ENCODE measurements around the gene GATD1.

The GATD1 gene

DNA sequence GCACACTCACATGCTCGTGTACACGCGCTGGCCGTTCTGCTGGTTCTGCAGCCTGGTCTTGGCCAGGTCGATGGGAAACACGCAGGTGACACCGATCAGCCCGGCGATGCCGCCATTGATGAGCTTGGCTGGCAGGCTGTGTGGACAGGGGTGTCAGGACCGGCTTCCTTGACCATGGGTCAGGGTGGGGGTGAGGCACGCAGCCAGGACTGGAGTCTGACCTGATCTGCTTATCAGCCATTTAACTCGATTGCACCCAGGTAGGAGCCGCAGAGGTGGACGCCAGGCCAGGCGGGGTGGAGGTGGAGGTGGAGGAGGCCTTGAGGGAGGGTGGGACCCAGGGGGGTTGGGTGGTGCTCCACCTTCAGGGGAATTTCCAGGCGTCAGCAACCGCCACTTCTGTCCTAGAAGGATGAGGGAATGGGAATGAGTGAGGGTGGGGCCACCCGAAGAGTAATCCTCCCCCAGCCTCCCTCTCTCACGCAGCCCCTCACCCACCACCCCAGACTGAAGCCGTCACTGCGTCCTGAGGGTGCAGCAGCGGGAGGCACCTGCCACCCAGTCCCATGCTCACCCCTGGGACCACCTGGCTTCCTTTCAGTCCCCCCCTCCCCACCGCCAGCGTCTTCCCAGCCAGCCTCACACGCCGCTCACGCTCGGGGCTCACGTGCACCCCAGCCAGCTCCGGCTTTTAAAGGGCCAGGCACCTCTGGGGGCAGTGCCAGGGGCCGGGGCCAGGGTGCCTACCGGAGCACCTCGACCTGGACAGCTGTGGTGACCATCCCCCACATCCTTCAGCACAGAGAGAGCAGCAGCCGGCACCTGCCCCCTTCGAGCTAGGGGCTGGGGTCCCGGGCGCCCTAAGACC lies 17.7 kb upstream of the GATD1 start:
- in situ Hi-C loops (cut with MboI; ENCODE audit: low pct_unique_long_range_greater_than_20kb, low sequenced_read_pairs, unreplicated experiment): no loop called here

DNA sequence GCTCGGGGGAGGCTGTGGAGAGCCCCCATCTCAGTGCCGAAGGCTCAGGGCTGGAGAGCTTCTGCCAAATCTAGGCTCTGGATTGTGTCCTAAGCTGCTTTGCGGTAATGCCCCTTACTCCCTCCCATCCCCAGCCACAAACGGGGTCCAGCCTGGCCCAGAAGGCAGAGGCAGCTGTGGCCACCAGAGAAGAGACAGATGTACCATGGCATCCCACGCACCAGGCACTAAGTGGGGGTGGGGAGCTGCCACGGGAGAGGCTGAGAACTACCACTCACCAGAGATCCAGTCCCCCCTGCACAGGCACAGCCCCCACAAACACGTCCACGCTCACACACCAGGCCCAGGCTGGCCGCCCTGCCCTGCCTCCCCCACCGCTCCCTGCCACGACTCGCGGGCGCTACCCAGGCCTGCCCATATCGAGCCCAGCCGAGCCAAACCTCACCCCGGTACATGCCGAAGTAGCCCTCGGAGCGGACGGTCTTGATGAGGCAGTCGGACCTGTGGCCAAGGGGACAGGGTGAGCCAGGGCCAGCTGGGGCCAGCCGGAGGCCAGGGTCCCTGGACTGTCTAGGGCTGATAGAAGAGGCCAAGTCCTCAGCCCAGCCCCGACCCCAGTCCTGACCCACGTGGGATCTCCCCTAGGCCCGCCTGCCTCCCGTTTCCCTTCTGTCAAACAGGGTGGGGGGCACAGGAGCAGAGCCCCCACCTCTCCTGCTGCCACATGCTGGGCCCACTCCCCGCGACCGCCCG lies 16.9 kb upstream of the GATD1 start:
- no peak for DNase-seq (ENCODE audit: low spot score)
- TF ChIP-seq, protein P1, sequence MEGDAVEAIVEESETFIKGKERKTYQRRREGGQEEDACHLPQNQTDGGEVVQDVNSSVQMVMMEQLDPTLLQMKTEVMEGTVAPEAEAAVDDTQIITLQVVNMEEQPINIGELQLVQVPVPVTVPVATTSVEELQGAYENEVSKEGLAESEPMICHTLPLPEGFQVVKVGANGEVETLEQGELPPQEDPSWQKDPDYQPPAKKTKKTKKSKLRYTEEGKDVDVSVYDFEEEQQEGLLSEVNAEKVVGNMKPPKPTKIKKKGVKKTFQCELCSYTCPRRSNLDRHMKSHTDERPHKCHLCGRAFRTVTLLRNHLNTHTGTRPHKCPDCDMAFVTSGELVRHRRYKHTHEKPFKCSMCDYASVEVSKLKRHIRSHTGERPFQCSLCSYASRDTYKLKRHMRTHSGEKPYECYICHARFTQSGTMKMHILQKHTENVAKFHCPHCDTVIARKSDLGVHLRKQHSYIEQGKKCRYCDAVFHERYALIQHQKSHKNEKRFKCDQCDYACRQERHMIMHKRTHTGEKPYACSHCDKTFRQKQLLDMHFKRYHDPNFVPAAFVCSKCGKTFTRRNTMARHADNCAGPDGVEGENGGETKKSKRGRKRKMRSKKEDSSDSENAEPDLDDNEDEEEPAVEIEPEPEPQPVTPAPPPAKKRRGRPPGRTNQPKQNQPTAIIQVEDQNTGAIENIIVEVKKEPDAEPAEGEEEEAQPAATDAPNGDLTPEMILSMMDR (IDR thresholded peaks at IDR 0.05; ENCODE audit: extremely low read depth, insufficient read depth, missing control alignments): no peak

More for the DNA sequence above, 17.7 kb upstream of the GATD1 start:
- no peak for DNase-seq (ENCODE audit: low spot score)
- TF ChIP-seq, protein P1 (IDR thresholded peaks at IDR 0.05; ENCODE audit: extremely low read depth, insufficient read depth, missing control alignments): no peak

DNA sequence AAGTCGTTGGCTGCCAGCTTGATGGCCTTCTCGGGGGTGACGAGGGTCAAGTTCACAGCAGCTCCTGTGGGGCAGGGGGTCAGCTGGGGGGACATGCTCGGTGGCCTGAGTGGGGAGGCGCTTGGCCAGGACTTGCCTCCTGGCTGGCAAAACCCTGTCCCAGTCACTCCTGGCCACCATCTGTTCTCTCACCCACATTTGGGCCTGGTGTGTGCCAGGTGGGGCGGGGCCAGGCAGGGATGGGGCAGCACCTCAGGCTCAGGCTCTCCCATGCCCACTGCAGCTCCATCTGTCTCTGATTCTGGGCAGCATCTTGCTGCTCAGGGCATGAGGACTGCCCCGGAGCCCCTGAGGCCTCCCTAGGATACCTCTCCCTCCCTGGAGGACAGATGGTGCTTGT lies 16.3 kb upstream of the GATD1 start:
- DNase-seq (ENCODE audit: low spot score): no peak
- in situ Hi-C loops (cut with MboI; ENCODE audit: low pct_unique_long_range_greater_than_20kb, low sequenced_read_pairs, unreplicated experiment): no loop called here
- TF ChIP-seq, protein P1 (IDR thresholded peaks at IDR 0.05; ENCODE audit: extremely low read depth, insufficient read depth, missing control alignments): no peak

More for the DNA sequence above, 16.9 kb upstream of the GATD1 start:
- in situ Hi-C loops (cut with MboI; ENCODE audit: low pct_unique_long_range_greater_than_20kb, low sequenced_read_pairs, unreplicated experiment): no loop called here

DNA sequence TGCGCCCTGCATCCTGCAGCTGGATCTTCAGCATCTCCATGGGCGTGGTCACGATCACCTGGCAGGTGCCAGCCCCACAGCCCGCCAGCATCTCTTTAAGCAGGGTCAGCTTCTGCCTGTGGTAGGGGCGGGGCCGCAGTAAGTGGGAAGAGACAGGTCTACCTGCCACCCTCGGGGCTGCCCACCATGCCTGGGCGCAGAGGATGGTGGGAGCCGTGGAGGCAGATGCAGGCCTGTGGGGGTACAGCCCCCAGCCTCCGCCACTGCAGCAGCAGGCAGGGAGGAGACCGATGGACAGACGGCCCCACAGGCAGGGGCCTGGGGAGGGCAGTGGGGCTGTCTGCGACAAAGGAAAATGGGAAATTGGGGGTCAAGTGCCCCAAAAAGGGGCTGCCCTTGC lies 15.6 kb upstream of the GATD1 start:
- TF ChIP-seq, protein P1 (IDR thresholded peaks at IDR 0.05; ENCODE audit: extremely low read depth, insufficient read depth, missing control alignments): no peak
- DNase-seq (ENCODE audit: low spot score): no peak
- in situ Hi-C loops (cut with MboI; ENCODE audit: low pct_unique_long_range_greater_than_20kb, low sequenced_read_pairs, unreplicated experiment): no loop called here

DNA sequence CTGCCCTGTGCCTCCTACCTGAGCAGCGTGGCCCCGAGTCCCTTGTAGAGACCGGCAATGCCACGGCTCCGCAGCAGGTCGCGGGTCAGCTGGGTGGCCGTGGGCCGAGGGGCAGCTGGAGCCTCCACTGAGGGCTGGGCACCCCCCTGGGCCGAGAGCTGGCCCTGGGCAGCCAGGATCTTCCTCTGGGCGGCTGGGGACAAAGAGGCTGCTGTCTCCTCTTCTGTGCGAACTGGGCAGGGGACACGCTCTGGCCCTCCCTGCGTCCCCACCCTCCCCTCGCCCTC lies 15.2 kb upstream of the GATD1 start:
- DNase-seq (ENCODE audit: low spot score): no peak
- in situ Hi-C loops (cut with MboI; ENCODE audit: low pct_unique_long_range_greater_than_20kb, low sequenced_read_pairs, unreplicated experiment): no loop called here
- TF ChIP-seq, protein P1 (IDR thresholded peaks at IDR 0.05; ENCODE audit: extremely low read depth, insufficient read depth, missing control alignments): no peak

DNA sequence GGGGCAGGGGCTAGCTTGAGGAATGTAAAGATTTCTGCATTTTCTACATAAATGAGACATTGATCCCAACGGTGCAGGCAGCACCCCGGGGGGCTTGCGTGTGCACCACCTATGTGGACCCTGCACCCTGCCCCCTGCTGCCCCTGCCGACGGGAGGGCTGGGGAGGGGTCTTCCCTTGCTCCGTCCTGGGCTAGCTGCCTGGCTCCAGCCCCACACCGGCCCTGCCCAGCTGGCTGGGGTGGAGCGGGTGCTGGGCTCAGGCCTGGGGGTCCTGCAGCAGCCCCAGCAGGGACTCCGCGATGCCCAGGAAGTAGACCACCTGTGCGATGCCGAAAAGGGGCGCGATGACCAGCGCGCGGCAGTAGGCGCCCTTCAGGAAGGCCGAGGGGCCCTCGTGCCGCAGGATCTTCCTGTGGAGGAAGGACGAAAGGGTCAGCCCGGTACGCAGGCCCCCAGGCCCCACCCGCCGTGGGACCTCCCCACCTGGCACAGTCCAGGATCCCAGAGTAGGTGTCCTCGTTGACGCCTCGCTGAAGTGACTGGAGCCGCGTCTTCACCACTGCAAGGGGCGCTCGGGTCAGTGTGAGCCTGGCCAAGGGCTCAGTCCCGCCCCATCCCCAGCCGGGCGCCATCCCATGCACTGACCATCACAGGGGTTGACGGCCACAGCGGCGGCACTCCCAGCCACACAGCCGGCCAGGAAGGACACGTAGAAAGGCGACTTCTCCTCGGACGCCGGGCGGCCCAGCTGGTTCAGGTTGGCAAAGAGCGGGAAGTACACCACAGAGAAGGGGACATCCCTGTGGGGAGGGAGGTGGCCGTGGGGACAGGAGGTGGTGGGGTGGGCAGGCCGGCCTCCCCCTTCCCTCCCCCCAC lies 14.6 kb upstream of the GATD1 start:
- DNase-seq (ENCODE audit: low spot score): no peak
- in situ Hi-C loops (cut with MboI; ENCODE audit: low pct_unique_long_range_greater_than_20kb, low sequenced_read_pairs, unreplicated experiment): no loop called here
- TF ChIP-seq, protein P1 (IDR thresholded peaks at IDR 0.05; ENCODE audit: extremely low read depth, insufficient read depth, missing control alignments): no peak
